Bronchial epithelial cell (primary cell): ENCODE results near the gene DMC1. TPM values are rescaled to one million over a fixed set of nuclear protein-coding genes. Genes with fewer than 3 reads are reported as not detected.

Source experiments
- DNase-seq: peaks from one replicate; pipeline ENCODE4 v3.0.0-alpha.2; 2010; ENCODE audit warnings: low read depth
- FAIRE-seq: peaks from 2 replicates; lab custom pipeline; 2011; peaks lifted over from hg19 to GRCh38; lab: Jason Lieb, UNC
- H3K27me3 ChIP-seq: 2 replicates; pipeline ENCODE4 v1.5.1; 2011; ENCODE audit warnings: low read length; ENCODE audit not compliant: control insufficient read depth, insufficient read depth
- H3K36me3 ChIP-seq: 2 replicates; pipeline ENCODE4 v1.5.1; 2011; ENCODE audit warnings: low read length; ENCODE audit not compliant: control insufficient read depth, insufficient read depth
- H3K4me3 ChIP-seq: 2 replicates; pipeline ENCODE4 v1.5.1; 2011; ENCODE audit warnings: mild to moderate bottlenecking, low read depth, low read length, control low read depth
- total RNA-seq: library from RNA; depleted of rRNA; stranded (reverse); fragments of >200 nt; gene quantifications from 2 replicates; pipeline ENCODE4 v1.2.1, GENCODE V29; 2014
- TF ChIP-seq, protein P1 (sequence below): IDR thresholded peaks from 2 replicates; pipeline ENCODE4 v1.5.1; 2011; ENCODE audit warnings: mild to moderate bottlenecking, moderate library complexity, low read length, control low read depth, inconsistent platforms; ENCODE audit not compliant: insufficient read depth, severe bottlenecking

Gene DMC1
- total RNA-seq, 1 donor from 2014 or later, result 1.1 TPM

DNA sequence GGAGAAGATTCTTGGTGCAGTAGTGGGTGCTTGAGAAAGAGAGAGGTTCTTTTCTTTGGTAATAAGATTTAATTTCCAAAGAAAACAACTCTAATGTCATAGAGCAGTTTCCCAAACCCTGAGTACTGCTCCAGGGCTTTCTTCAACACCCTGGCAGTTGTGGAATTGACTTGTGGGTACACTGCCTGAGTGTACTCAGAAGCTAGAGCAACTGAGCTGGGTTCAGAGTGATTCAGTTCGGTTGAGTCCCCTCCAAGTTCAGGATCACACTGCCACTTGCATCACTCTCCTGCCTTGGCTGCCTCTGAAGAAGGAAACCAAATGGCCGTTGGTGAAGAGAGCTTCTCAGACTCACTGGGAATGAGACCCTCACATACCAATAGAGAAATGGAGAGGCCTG, 5.3 kb downstream of the DMC1 start:
- FAIRE-seq (no peak), DNase-seq (no peak)
- no peaks in the 10 kb centered on the region for H3K36me3 ChIP-seq
- no peak overlapping the region for H3K4me3 ChIP-seq
- H3K27me3 ChIP-seq, result no peaks in the 10 kb centered on the region
- TF ChIP-seq, protein P1, sequence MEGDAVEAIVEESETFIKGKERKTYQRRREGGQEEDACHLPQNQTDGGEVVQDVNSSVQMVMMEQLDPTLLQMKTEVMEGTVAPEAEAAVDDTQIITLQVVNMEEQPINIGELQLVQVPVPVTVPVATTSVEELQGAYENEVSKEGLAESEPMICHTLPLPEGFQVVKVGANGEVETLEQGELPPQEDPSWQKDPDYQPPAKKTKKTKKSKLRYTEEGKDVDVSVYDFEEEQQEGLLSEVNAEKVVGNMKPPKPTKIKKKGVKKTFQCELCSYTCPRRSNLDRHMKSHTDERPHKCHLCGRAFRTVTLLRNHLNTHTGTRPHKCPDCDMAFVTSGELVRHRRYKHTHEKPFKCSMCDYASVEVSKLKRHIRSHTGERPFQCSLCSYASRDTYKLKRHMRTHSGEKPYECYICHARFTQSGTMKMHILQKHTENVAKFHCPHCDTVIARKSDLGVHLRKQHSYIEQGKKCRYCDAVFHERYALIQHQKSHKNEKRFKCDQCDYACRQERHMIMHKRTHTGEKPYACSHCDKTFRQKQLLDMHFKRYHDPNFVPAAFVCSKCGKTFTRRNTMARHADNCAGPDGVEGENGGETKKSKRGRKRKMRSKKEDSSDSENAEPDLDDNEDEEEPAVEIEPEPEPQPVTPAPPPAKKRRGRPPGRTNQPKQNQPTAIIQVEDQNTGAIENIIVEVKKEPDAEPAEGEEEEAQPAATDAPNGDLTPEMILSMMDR, result no peak

DNA sequence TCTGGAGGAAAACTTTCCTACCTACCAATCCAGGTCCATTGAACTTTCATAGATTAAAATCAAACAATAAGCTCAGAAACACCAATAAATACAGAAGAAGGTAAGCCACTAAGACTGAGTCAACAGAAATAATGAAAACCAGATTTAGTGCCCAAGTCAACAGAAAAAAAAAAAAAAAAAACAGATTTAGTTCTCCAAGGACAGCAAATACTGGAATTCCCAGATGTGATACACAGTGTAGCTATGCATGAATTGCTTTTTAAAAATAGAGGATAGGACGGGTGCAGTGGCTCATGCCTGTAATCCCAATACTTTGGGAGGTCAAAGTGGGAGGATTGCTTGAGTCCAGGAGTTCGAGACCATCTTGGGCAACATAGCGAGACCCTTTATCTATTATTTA, 15.7 kb downstream of the DMC1 start:
- FAIRE-seq (no peak), DNase-seq (no peak)
- no peak overlapping the region for H3K4me3 ChIP-seq
- no peaks in the 10 kb centered on the region for H3K27me3 ChIP-seq
- H3K36me3 ChIP-seq, result no peaks in the 10 kb centered on the region
- TF ChIP-seq, protein P1, result no peak

DNA sequence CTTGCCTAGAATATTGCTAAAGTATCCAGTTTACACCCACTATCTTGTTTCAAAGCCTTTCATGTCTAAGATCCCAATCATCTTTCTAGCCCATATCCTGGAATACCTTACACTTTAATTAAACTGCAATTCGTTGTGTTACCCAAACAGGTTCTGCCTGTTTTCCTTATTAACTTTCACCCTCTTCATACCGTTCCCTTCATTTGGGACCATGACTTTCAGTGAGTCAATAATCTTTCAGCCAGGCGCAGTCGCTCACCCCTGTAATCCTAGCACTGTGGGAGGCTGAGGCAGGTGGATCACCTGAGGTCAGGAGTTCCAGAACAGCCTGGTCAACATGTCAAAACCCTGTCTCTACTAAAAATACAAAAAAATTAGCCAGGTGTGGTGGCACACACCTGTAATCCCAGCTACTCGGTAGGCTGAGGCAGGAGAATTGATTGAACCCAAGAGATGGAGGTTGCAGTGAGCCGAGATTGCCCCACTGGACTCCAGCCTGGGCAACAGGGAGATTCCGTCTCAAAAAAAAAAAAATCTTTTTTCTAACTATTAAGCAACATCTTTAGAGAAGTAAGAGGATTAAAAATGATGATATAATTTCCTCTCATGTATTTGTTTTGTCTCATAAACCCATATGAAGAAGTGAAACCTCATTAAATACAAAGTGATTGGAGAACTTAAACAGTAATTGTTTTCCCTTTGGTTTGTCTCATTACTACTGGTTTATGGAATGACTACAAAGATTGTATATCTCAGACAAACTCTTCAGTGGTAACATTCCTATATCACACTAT, 20.7 kb downstream of the DMC1 start:
- TF ChIP-seq, protein P1, result no peak
- peak; percentile 75 for DNase-seq
- no peak for FAIRE-seq
- no peak overlapping the region for H3K4me3 ChIP-seq
- H3K27me3 ChIP-seq, result no peaks in the 10 kb centered on the region
- no peaks in the 10 kb centered on the region for H3K36me3 ChIP-seq

DNA sequence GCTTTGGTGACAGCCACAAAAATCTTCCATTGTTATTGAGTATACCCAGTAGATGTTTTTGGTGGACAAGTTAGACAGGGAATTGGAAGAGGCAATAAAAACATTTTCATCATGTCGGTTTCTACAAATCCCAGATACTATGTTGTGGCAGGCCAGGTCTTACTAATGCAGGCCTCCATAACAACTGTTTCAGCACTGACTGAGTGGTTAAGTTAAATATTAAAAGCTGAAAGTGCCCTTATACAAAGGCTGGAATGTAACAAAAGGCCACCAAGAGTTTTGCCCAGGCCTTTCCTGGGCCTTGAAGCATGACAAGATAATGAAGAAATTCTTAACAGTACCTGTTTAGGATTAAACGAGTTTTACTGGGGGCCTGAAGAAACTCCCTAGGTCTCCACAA, 29.3 kb downstream of the DMC1 start:
- no peaks in the 10 kb centered on the region for H3K36me3 ChIP-seq
- TF ChIP-seq, protein P1, result no peak
- no peak overlapping the region for H3K4me3 ChIP-seq
- FAIRE-seq, result no peak
- no peak for DNase-seq
- no peaks in the 10 kb centered on the region for H3K27me3 ChIP-seq

DNA sequence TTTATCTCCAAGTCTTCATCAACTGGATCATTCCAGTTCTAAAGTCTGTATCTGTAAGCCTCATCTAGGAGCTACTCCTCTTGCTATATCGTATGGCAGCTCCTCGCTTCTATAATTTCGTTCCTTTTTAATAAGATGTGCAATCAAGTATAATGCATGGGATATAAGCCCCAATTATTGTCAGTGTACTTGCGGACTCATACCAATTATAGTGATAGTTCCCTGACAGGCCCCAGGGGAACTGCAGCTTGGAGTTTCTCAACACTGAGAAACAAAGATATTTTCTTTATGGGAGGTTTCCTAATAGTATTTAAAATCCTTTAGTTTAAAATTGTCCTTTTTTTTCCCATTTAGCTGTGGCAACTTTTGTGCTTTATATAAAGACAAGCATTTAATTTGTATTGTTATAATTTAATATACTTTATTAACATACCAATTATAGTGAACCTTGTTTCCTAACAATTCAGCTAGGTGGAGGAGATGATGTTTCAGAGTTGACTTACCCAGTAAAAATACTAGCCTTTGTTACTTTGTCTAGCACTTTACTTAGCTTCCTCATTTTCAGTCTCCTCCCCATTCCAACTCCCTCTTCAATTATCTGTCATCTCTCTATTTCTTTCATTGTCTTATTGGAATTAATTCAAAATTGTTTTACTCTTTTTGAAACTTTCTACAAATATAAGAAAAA, 38.6 kb downstream of the DMC1 start:
- H3K4me3 ChIP-seq, result no peak overlapping the region
- no peak for FAIRE-seq
- no peaks in the 10 kb centered on the region for H3K36me3 ChIP-seq
- TF ChIP-seq, protein P1, result no peak
- DNase-seq, result no peak
- no peaks in the 10 kb centered on the region for H3K27me3 ChIP-seq

DNA sequence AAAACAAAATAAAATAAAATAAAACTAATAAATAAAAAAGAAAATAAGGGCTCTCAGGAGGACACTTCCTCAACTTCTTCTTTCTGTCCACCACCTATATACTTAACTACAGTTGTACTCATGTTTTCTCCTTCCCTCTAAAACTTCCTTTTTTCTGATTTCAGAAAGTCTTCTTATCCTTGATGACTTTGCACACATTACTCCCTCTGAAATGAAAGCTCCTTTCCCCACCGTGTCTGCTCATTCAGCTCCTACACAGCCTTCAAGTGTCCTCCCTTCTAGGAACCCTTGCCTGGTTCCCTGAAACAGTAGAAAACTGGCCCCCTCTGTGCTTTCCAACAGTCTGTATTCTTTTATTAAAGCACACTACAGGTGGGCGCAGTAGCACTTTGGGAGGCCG, 45.6 kb downstream of the DMC1 start:
- TF ChIP-seq, protein P1, result no peak
- Histone ChIP-seq H3K36me3 (no peaks in the 10 kb centered on the region), H3K4me3 (no peak overlapping the region), H3K27me3 (no peaks in the 10 kb centered on the region)
- FAIRE-seq, result no peak
- DNase-seq, result no peak
